Measurements from ENCODE around the gene PKNOX2.

The PKNOX2 gene

GRCh38 chr11:125162743-125163142 is 1.8 kb upstream of the PKNOX2 start:
- FAIRE-seq: no peak
- no peak for DNase-seq (ENCODE audit: insufficient read length, low spot score)

GRCh38 chr11:125163431-125164063 is 1.0 kb upstream of the PKNOX2 start:
- no peak for DNase-seq (ENCODE audit: insufficient read length, low spot score)
- FAIRE-seq: no peak
- TF ChIP-seq CTCF (IDR thresholded peaks at IDR 0.05; ENCODE audit: insufficient read depth, missing control alignments): no peak

More at GRCh38 chr11:125162743-125163142, 1.8 kb upstream of the PKNOX2 start:
- no peak for TF ChIP-seq CTCF (IDR thresholded peaks at IDR 0.05; ENCODE audit: insufficient read depth, missing control alignments)

- no peak for DNase-seq (ENCODE audit: insufficient read length, low spot score)
- no peak for TF ChIP-seq CTCF (IDR thresholded peaks at IDR 0.05; ENCODE audit: insufficient read depth, missing control alignments)
- no peak for FAIRE-seq
Observed at GRCh38 chr11:125164091-125164421, 495 bp upstream of the PKNOX2 start.

- TF ChIP-seq CTCF (IDR thresholded peaks at IDR 0.05; ENCODE audit: insufficient read depth, missing control alignments): no peak
- FAIRE-seq: no peak
- DNase-seq (ENCODE audit: insufficient read length, low spot score): no peak
Observed at GRCh38 chr11:125165111-125165842, 726 bp downstream of the PKNOX2 start.

- no peak for DNase-seq (ENCODE audit: insufficient read length, low spot score)
- TF ChIP-seq CTCF (IDR thresholded peaks at IDR 0.05; ENCODE audit: insufficient read depth, missing control alignments): no peak
- FAIRE-seq: no peak
Observed at GRCh38 chr11:125165843-125166763, 1.6 kb downstream of the PKNOX2 start.

- no peak for TF ChIP-seq CTCF (IDR thresholded peaks at IDR 0.05; ENCODE audit: insufficient read depth, missing control alignments)
- no peak for DNase-seq (ENCODE audit: insufficient read length, low spot score)
Observed at GRCh38 chr11:125166764-125167291, 2.3 kb downstream of the PKNOX2 start.

More at GRCh38 chr11:125166764-125167291, 2.3 kb downstream of the PKNOX2 start:
- FAIRE-seq: no peak

All from D721Med (cell line).